ENCODE measurements around the gene KCNB1.
"Not testable (repeated sequence)": the region's sequence is repeated elsewhere in the genome, so short reads cannot be mapped to it uniquely, and the experiment has no call there.

Gene KCNB1

GRCh38 chr20:49417843-49418555 lies 64.5 kb downstream of the KCNB1 start:
- TF ChIP-seq, protein P1, sequence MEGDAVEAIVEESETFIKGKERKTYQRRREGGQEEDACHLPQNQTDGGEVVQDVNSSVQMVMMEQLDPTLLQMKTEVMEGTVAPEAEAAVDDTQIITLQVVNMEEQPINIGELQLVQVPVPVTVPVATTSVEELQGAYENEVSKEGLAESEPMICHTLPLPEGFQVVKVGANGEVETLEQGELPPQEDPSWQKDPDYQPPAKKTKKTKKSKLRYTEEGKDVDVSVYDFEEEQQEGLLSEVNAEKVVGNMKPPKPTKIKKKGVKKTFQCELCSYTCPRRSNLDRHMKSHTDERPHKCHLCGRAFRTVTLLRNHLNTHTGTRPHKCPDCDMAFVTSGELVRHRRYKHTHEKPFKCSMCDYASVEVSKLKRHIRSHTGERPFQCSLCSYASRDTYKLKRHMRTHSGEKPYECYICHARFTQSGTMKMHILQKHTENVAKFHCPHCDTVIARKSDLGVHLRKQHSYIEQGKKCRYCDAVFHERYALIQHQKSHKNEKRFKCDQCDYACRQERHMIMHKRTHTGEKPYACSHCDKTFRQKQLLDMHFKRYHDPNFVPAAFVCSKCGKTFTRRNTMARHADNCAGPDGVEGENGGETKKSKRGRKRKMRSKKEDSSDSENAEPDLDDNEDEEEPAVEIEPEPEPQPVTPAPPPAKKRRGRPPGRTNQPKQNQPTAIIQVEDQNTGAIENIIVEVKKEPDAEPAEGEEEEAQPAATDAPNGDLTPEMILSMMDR (conservative IDR thresholded peaks at IDR 0.05): no peak
- H3K27ac ChIP-seq: peak overlapping the region; percentile 5; the same call in 1 of the 2 replicates

DNA sequence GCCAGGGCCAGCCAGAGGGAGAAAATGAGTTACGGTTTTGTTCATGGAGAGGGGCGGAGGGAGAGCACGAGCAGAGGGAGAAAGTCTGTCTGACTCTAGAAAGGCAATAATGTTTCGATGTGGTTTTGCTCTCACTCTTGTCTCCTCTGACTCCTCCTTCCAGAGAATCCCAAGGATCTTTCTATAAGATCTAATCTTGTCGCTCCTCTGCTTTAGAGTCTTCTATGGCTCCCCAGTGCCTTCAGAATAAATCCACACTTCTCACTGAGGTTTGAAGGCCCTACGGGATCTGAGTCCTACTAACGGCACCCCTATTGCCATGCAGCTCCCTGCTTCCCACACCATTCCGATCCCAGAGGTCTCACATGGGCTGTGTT lies 66.8 kb downstream of the KCNB1 start:
- no peak overlapping the region for H3K27ac ChIP-seq
- TF ChIP-seq, protein P1 (conservative IDR thresholded peaks at IDR 0.05): no peak

DNA sequence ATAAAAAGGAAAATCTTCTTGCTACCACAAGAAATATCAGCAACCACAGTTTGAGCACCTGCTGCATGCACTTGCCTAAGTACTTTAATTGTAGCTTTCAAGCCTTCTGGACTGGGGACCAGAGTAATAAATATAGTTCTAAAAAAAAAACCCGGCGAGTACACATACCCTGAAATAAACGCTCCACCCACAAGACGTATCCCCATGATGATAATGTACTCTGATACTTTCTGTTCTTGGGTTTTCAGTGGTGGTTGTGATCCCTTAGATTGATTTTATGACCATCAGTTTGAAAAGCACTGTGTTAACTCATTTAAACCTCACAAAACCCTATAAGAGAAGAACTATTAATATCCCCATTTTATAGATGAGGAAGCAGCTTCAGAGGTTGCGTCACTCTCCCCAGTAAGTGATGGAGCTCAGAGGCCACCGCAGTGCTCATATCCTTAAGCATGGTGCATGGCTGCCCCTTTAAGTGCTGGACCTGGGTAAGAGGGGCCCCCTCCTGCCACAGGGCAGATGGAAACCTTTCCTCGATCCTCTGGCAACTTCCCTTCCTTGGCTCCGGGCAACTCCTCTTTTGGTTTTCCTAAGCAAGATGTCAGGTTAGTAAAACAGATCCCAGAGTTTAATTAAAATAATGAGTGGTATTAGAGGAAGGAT lies 67.3 kb downstream of the KCNB1 start:
- TF ChIP-seq, protein P1 (conservative IDR thresholded peaks at IDR 0.05): no peak
- no peak overlapping the region for H3K27ac ChIP-seq

DNA sequence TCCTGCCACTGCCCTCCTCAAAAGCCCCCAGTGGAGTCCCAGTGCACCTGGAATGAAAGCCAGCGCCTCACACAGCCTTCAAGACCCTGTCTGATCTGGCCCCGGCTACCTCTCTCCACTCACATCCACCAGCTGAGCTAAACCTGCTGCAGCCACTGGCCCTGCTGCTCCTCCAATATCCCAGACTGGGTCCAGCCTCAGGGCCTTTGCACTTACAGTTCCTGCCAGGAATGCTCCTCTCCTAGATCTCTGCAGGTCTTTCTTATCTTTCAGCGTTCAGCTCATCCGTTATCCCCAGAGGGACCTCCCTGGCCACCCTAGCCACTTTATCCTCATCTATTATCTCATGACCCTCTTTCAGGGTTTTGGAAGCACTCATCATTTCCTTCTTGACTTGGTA lies 68.8 kb downstream of the KCNB1 start:
- TF ChIP-seq, protein P1 (conservative IDR thresholded peaks at IDR 0.05): no peak
- no peak overlapping the region for H3K27ac ChIP-seq

DNA sequence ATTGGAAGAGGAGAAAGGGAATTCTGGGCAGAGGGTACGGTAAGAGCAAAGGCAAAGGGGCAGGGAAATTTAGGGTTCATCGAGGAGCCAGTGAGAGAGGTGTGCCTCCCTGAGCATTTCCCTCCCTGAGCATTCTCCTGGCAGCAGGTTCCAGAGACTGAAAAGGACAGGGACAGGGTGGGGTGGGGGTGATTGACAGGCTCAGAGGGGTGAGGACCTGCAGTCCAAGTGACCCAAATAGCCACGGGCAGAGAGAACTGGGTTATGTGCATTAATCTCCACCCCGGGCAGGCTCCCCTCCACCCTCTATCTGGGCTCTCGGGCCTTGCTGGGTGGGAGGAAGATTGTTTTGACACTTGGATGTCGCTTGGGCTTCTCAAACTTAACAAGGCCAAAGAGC lies 69.5 kb downstream of the KCNB1 start:
- TF ChIP-seq, protein P1 (conservative IDR thresholded peaks at IDR 0.05): no peak
- no peak overlapping the region for H3K27ac ChIP-seq

GRCh38 chr20:49412254-49412653 lies 70.2 kb downstream of the KCNB1 start:
- TF ChIP-seq, protein P1 (conservative IDR thresholded peaks at IDR 0.05): no peak
- no peak overlapping the region for H3K27ac ChIP-seq

DNA sequence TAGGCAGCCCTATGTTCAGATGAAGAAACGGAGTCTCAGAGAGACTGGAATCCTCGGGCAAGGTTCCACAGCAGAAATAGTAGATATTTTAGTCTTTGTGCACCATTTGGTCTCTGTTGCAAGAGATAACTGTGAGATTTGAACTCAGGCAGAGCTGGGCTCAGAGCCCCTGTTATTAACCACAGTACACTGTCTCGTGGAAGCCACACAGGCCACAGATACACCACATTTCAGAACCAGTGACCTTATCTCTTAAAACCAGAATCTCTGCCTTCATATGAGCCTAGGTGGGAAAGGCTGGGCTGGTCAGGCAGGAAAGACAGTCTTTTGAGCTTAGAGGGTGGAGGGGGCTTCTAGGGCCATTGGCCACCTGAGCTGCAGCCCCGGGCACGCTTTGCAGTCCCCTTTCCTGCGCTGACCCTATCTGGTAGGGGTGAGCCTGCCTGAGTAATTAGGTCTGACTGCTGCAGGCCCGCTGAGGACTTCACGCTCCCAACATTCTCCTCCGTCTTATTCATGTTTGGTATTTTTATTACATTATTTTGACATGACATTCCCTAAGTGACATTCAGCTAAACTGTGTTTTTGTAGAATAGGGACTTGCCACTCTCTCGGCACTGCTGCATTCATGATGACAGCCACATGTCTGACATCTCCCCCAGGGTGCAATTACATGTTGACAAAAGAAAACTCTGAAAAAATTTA lies 71.1 kb downstream of the KCNB1 start:
- H3K27ac ChIP-seq: no peak overlapping the region
- TF ChIP-seq, protein P1 (conservative IDR thresholded peaks at IDR 0.05): no peak

- not testable (repeated sequence) for H3K27ac ChIP-seq
Measured at GRCh38 chr20:49409975-49410621, 72.4 kb downstream of the KCNB1 start.
